ENCODE results near the gene AHRR.

AHRR gene

DNA sequence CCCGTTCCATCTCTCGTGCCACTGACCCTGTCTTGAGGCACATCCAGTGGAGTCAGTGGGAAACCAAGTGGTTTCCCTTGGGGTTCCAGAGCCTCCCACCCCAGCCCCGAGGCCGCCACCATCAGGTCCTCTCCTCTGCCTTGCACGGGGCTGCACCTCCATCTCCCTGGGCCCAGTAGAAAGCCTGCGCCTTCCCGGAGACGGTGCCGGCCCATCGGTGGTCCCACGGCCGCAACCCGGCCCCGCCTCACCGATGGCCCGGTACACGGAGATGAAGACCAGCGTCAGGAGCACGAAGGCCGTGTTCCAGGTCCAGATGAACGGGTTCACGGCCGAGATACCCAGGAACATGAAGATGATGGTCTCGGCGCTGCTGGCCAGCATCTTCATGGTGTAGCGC, 161.5 kb downstream of the AHRR start:
- TF ChIP-seq FOXM1 (IDR thresholded peaks at IDR 0.05; ENCODE audit: borderline replicate concordance, low read depth) (no peak), NFIC (IDR thresholded peaks at IDR 0.05) (no peak), EP300 (IDR thresholded peaks at IDR 0.05; ENCODE audit: borderline replicate concordance) (no peak), CREB1 (IDR thresholded peaks at IDR 0.05; ENCODE audit: low read depth) (no peak), TCF12 (IDR thresholded peaks at IDR 0.05; ENCODE audit: low read depth) (no peak), TEAD4 (IDR thresholded peaks at IDR 0.05) (no peak), CEBPB (IDR thresholded peaks at IDR 0.05) (no peak), YY1 (IDR thresholded peaks at IDR 0.05; ENCODE audit: low read depth) (no peak), ZBTB7A (IDR thresholded peaks at IDR 0.05; ENCODE audit: low read depth) (no peak), TAF1 (IDR thresholded peaks at IDR 0.05; ENCODE audit: low read depth) (no peak), RAD21 (IDR thresholded peaks at IDR 0.05; ENCODE audit: low read depth) (no peak)
- TF ChIP-seq, protein P1, sequence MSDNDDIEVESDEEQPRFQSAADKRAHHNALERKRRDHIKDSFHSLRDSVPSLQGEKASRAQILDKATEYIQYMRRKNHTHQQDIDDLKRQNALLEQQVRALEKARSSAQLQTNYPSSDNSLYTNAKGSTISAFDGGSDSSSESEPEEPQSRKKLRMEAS (IDR thresholded peaks at IDR 0.05), result no peak
- TF ChIP-seq, protein P2, sequence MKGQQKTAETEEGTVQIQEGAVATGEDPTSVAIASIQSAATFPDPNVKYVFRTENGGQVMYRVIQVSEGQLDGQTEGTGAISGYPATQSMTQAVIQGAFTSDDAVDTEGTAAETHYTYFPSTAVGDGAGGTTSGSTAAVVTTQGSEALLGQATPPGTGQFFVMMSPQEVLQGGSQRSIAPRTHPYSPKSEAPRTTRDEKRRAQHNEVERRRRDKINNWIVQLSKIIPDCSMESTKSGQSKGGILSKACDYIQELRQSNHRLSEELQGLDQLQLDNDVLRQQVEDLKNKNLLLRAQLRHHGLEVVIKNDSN (IDR thresholded peaks at IDR 0.05), result no peak
- TF ChIP-seq, protein P3, sequence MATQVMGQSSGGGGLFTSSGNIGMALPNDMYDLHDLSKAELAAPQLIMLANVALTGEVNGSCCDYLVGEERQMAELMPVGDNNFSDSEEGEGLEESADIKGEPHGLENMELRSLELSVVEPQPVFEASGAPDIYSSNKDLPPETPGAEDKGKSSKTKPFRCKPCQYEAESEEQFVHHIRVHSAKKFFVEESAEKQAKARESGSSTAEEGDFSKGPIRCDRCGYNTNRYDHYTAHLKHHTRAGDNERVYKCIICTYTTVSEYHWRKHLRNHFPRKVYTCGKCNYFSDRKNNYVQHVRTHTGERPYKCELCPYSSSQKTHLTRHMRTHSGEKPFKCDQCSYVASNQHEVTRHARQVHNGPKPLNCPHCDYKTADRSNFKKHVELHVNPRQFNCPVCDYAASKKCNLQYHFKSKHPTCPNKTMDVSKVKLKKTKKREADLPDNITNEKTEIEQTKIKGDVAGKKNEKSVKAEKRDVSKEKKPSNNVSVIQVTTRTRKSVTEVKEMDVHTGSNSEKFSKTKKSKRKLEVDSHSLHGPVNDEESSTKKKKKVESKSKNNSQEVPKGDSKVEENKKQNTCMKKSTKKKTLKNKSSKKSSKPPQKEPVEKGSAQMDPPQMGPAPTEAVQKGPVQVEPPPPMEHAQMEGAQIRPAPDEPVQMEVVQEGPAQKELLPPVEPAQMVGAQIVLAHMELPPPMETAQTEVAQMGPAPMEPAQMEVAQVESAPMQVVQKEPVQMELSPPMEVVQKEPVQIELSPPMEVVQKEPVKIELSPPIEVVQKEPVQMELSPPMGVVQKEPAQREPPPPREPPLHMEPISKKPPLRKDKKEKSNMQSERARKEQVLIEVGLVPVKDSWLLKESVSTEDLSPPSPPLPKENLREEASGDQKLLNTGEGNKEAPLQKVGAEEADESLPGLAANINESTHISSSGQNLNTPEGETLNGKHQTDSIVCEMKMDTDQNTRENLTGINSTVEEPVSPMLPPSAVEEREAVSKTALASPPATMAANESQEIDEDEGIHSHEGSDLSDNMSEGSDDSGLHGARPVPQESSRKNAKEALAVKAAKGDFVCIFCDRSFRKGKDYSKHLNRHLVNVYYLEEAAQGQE (IDR thresholded peaks at IDR 0.05; ENCODE audit: low read depth), result no peak

DNA sequence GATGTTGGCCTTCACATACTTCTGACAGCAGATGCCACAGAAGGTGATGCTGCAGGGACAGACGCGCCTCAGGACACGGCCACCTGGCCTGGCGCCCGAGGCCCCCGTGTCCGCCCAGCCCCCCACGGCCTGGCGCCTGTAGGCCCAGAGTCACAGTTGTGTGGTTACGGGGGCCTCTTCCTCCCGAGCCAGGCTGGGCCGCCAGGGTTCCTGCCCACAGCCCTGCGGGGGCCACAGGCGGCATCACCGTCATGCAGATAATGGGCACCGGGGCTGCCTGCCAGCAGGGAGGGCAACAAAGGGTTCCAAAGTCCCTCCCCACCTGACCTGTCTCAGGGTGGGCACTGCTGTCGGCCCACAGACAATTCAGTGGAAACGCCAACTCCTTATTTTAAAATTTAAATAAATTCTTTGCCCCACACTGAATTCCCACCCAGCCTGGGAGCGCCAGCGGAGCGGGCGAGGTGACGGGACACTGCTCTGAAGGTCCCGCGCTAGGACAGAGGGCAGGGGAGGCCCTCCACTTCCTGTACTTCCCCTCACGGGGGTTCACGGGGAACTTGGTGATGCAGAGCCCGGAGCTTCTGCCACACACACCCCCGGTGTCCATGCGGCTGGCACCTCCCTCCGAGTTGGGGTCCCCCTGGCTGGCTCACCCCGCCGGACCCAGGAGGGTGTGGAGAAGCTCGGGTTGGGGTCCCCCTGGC, 162.1 kb downstream of the AHRR start:
- TF ChIP-seq TEAD4 (IDR thresholded peaks at IDR 0.05), result no peak
- no peak for TF ChIP-seq TAF1 (IDR thresholded peaks at IDR 0.05; ENCODE audit: low read depth)
- TF ChIP-seq RAD21 (IDR thresholded peaks at IDR 0.05; ENCODE audit: low read depth), result no peak
- TF ChIP-seq TCF12 (IDR thresholded peaks at IDR 0.05; ENCODE audit: low read depth), result no peak

DNA sequence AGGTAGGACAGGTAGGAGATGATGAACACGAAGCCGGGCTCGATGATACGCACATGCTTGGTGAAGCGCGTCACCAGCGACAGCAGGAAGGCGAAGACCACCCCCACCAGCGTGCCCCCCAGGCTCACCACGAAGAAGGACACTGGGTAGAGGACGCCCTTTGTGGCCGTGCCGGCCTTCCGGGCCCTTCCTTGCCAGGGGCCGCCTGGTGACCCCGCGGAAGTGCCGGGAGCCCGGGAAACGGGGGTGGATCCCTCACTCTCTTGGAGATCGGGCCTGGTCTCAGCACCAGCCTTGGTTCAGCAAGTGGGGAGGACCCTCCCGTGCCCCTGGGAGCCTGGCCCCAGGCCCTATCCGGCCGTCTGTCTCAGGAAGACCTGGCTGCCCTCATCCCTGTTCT, 163.0 kb downstream of the AHRR start:
- TF ChIP-seq, protein P3 (IDR thresholded peaks at IDR 0.05; ENCODE audit: low read depth), result no peak
- TF ChIP-seq, protein P1 (IDR thresholded peaks at IDR 0.05), result no peak
- TF ChIP-seq TEAD4 (IDR thresholded peaks at IDR 0.05), result no peak
- TF ChIP-seq EP300 (IDR thresholded peaks at IDR 0.05; ENCODE audit: borderline replicate concordance), result no peak
- TF ChIP-seq EGR1 (IDR thresholded peaks at IDR 0.05), result no peak
- no peak for TF ChIP-seq FOXM1 (IDR thresholded peaks at IDR 0.05; ENCODE audit: borderline replicate concordance, low read depth)
- TF ChIP-seq TCF12 (IDR thresholded peaks at IDR 0.05; ENCODE audit: low read depth), result no peak
- TF ChIP-seq ZBTB7A (IDR thresholded peaks at IDR 0.05; ENCODE audit: low read depth), result no peak
- no peak for TF ChIP-seq RAD21 (IDR thresholded peaks at IDR 0.05; ENCODE audit: low read depth)
- TF ChIP-seq CEBPB (IDR thresholded peaks at IDR 0.05), result no peak
- TF ChIP-seq TAF1 (IDR thresholded peaks at IDR 0.05; ENCODE audit: low read depth), result no peak
- no peak for TF ChIP-seq CREB1 (IDR thresholded peaks at IDR 0.05; ENCODE audit: low read depth)
- no peak for TF ChIP-seq NFIC (IDR thresholded peaks at IDR 0.05)
- TF ChIP-seq, protein P2 (IDR thresholded peaks at IDR 0.05), result no peak
- TF ChIP-seq YY1 (IDR thresholded peaks at IDR 0.05; ENCODE audit: low read depth), result no peak

DNA sequence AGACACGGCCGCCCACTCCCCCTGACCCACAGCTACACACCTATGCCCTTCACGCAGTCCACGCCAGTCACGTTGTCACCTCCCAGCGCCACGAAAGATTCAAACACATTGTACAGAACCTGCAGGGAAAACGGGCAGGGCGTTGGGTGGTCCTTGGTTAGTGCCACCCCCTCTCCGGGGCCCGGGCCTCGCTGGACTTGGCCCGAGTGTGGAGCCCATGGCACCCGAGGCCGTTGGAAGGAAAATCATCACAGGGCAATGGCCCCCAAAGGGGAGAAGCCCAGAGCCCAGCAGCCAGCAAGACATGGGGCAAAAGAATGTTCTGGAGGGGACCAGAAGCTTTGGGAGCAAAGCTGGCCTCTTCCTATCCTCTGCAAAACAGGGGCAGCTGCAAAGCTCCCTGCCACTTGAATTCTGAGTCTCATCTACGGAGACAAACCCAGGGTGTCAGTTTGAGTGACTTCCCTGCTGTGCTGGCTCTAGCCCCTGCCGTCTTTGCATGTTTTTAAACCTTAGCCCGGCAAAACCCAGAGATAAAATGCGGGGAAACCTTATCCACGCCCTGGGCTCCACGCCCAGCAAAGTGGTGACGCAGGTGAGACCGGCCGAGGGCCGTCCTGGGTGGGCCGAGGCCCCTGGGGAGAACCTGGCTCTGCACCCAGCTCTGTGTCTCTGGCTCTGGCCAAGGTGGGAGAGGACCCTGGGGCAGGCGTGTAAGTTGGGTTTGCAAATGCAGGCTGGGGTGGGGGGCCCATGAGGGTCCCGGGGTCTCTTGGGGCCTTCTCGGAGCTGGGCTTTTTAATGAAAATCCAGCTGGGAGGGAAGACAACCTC, 163.8 kb downstream of the AHRR start:
- TF ChIP-seq, protein P1 (IDR thresholded peaks at IDR 0.05), result no peak

DNA sequence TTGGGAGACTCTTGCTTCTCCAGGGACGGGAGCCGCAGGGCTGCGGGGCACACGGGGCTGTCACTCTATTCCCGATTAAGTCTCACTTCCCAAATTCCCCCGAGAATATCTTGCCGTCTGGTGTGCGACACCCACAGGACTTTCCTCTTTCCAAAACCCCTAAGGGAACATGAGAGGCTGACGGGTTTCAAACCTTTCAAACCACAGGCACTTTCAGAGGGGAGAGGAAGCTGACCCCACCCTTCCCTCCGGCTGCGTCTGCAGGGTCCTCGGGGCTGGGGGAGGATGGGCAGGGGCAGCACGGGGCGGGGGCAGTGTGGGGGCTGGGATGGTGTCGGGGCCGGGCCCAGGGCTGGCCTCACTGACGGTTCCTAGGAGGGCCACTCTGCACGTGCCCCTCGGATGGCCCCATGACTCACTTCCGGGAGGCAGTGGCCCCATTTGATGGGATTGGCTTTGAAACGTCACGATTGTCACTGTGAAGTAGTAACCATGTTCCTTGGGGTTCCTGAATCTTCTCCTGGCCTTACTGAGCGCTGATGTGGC, 164.5 kb downstream of the AHRR start:
- TF ChIP-seq, protein P2 (IDR thresholded peaks at IDR 0.05), result no peak
- no peak for TF ChIP-seq TCF12 (IDR thresholded peaks at IDR 0.05; ENCODE audit: low read depth)
- TF ChIP-seq RAD21 (IDR thresholded peaks at IDR 0.05; ENCODE audit: low read depth), result no peak
- no peak for TF ChIP-seq EP300 (IDR thresholded peaks at IDR 0.05; ENCODE audit: borderline replicate concordance)
- TF ChIP-seq NFIC (IDR thresholded peaks at IDR 0.05), result no peak
- TF ChIP-seq YY1 (IDR thresholded peaks at IDR 0.05; ENCODE audit: low read depth), result no peak
- TF ChIP-seq ZBTB7A (IDR thresholded peaks at IDR 0.05; ENCODE audit: low read depth), result no peak
- TF ChIP-seq, protein P3 (IDR thresholded peaks at IDR 0.05; ENCODE audit: low read depth), result no peak
- TF ChIP-seq TAF1 (IDR thresholded peaks at IDR 0.05; ENCODE audit: low read depth), result no peak
- TF ChIP-seq CEBPB (IDR thresholded peaks at IDR 0.05), result no peak
- TF ChIP-seq EGR1 (IDR thresholded peaks at IDR 0.05), result no peak
- TF ChIP-seq TEAD4 (IDR thresholded peaks at IDR 0.05), result no peak
- TF ChIP-seq, protein P1 (IDR thresholded peaks at IDR 0.05), result no peak
- no peak for TF ChIP-seq CREB1 (IDR thresholded peaks at IDR 0.05; ENCODE audit: low read depth)
